GM21447 (cell line): ENCODE measurements around the gene USP43.

ENCODE experiments used
- ATAC-seq: cut with Tn5 transposase; IDR thresholded peaks from one replicate; pipeline ENCODE4 v1.9.1; 2021; ENCODE audit not compliant: unreplicated experiment

The USP43 gene

DNA sequence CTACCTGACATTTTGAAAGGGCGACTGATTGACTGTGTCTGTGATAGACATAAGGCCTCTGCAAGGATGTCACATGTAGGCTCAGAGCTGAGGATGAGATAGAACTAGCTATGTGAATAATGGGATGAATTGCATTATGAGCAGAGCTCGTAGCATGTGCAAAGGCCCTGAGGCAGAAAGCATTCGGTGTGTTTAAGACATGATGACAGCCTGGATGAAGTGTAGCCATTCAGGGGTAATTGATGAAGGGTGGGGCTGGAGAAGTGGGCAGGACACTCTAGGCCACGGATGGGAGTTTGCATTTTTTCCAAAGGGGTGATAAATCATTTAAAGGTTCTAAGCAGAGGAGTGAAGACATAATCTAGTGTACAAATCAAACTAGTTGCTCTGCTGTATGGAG is 62.6 kb downstream of the USP43 start:
- ATAC-seq, result no peak

DNA sequence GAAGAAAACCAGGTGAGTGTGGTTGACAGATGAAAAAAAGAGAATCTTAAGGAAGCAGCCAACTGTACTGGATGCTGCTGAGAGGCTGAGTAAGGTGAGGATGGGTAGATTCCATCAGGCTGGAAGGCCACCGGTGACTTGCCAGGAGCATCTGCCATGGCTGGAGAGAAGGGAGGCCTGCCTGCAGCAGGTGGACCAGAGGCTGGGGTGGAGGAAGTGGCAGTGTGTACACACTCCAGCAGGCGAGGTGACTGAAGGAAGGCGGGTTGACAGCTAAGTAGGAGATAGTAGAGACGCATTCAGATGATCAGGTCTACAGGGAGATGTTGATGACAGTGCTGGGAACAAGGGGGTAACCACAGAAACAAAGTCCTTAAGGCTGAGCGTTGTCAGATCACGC is 69.5 kb downstream of the USP43 start:
- no peak for ATAC-seq

DNA sequence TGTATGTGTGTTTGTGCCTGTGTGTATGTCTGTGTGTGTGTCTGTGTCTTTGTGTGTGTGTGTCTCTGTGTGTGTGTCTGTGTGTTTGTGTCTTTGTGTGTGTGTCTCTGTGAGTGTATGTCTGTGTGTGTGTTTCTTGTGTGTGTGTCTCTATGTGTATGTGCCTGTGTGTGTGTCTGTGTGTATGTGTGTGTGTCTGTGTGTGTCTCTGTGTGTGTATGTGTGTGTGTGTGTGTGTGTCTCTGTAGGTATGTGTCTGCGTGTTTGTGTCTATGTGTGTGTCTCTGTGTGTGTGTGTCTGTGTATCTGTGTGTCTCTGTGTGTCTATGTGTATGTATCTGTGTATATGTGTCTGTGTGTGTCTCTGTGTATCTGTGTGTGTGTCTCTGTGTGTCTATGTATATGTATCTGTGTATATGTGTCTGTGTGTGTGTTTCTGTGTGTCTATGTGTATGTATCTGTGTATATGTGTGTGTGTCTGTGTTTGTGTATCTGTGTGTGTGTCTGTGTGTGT is 70.2 kb downstream of the USP43 start:
- no peak for ATAC-seq

DNA sequence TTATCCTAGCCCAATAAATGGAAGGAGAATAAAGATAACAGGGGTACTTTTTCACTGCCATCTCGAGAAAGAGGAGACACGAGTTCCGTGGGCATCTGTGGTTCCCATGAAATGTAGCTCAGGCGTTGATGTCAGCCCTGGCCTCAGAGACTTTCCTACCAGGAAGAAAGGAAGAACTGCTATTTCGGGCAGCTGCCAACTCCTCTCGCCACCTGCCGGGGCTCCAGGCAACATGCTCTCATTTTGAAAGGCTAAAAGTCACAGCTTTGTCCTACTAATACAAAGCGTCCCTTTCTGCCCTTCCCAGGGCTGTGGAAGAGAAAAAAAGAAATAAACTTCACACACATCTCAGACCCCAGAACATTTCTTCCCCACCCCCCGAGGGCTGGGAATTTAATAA is 80.3 kb downstream of the USP43 start:
- ATAC-seq, result no peak

DNA sequence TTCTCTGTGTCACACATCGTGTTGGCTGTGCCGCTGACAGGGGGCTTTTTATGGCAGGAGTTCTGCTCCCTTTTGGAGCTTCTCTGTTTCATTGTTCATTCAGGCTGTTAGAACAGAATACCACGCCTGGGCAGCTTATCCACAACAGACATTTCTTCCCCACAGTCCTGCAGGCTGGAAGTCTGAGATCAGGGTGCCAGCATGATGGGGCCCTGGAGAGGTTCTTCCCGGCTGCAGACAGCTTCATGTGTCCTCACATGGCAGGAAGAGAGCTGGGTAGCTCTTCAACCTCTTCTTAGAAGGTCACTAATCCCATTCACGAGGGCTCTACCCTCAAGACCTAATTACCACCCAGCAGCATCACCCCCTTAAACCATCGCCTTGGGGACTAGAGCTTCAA is 81.0 kb downstream of the USP43 start:
- no peak for ATAC-seq

DNA sequence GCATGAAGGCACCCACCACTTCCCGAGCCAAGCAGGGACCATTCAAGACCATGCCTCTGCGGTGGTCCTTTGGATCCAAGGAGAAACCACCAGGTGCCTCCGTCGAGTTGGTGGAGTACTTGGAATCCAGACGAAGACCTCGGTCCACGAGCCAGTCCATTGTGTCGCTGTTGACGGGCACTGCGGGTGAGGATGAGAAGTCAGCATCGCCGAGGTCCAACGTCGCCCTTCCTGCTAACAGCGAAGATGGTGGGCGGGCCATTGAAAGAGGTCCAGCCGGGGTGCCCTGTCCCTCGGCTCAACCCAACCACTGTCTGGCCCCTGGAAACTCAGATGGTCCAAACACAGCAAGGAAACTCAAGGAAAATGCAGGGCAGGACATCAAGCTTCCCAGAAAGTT is 82.7 kb downstream of the USP43 start:
- ATAC-seq, result no peak

DNA sequence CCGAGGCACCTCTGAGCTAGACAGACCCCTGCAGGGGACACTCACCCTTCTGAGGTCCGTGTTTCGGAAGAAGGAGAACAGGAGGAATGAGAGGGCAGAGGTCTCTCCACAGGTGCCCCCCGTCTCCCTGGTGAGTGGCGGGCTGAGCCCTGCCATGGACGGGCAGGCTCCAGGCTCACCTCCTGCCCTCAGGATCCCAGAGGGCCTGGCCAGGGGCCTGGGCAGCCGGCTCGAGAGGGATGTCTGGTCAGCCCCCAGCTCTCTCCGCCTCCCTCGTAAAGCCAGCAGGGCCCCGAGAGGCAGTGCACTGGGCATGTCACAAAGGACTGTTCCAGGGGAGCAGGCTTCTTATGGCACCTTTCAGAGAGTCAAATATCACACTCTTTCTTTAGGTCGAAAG is 83.2 kb downstream of the USP43 start:
- no peak for ATAC-seq

DNA sequence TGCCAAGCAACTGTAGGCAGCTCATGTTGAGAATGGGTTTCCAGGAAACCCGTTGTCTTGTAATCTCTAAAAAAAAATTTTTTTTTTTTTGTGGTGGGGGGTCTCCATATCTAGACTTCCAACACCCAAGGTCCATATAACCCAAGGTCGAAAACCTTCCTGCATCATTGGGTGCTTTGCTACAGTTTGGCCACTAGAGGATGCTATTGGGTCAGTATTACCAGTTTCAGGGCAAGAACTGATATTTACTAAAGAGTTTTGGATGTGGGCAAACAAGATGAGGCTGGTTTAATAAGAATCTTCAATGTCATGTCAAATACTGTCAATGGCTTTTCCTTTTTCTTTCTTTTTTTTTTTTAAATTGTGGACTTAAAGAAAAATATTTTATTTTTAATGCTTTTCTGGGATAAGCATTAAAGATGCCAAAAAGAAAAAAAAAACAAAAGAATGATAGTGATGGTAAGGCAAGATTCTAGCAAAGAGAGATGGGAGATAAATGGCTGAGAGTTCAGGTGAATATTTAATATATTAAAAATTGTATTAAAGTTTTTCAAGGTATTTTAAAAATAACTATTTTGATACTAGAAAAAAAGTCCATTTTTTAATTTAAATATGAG is 83.8 kb downstream of the USP43 start:
- ATAC-seq, result no peak

DNA sequence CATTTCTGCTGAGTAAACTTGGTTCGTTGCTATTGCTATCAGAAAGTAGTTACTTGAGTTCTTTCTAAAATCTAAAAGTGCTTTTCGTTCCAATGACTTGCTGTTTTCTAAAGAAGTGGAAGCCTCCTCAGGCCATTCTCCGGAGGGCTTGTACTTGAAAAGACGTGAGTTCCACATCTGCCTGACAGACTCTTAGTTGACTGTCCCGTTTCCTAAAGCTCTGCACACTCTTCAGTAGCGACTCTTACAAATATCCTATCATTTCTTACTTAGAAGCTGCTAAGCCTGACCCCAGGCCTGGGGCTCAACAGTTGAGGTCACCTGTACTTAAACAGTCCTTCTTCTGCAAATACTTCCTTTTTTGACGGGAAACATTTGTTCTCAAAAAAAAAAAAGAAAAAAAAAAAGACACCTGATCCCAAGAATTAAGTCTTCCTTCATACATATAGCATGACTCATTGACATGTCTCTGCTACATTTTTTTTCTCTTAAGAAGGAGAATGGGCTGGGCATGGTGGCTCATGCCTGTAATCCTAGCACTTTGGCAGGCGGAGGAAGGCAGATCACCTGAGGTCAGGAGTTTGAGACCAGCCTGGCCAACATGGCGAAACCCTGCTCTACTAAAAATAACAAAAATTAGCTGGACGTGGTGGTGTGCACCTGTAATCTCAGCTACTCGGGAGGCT is 84.6 kb downstream of the USP43 start:
- ATAC-seq, result no peak

DNA sequence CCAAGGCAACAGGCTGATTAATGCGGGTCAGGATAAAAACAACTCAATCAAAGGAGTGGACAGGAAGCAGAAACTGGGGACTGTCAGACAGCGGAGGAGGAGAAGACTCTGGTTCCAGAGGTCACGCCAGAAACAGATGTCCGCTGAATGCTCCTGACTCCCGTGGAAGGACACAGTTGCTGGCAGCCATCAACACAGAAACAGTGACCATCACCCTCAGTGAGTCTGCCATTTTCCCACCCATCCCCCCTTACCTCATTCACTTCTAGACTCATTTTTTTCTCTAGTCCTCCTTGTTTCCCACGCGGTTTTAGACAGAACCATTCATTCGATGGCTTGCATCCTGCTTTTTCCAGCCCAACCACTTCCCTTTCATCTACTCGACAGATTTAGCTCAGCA is 105.2 kb downstream of the USP43 start:
- no peak for ATAC-seq

DNA sequence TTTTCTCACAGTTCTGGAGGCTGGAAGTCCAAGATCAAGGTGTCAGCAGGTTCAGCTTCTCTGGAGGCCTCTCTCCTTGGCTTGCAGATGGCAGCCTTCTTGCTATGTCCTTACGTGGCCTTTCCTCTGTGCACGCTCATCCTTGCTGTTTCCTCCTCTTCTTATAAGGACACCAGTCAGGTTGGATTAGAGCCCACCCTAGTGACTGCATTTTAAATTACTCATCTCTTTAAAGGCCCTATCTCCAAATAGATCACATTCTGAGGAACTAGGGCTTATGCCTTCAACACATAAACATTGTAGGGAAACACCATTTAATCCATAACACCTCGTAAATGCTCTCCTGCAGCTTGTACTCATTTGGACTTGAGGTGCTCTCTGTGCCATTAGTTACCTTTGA is 109.8 kb downstream of the USP43 start:
- no peak for ATAC-seq

DNA sequence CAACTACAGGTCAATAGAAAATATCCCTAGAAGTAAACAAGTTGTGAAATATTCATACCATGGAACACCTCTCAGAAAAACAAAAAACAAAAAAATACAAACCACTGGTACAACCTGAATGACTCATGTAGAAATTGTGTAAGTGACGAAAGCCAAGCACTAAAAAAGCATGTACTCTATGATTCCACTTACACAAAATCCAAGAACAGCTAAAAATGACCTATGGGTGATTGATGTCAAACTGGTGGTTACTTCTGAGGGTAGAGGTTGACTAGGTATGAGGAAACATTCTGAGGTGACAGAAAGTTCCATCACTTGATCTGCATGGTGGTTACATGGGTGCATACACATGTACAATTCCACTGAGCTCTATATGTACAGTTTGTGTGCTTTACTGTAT is 114.9 kb downstream of the USP43 start:
- ATAC-seq, result no peak

DNA sequence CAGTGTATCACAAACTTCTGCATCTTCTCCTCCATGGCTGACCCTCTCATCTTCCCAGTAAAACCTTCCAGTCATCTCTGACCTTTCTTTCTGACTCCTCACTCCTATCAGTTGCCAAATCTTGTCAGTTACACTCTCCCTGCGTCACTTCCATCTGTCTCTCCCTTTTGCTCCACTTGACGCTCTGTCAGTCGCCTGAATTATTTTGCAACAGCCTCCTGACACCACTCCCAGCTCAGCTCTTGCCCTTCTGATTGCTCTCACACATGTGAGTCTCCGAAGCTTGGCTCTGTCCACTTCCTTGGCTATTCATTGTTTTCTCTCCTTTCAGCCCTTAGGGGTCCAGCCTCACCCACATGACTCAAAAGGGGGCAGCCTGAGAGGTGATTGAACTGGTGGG is 118.3 kb downstream of the USP43 start:
- no peak for ATAC-seq

DNA sequence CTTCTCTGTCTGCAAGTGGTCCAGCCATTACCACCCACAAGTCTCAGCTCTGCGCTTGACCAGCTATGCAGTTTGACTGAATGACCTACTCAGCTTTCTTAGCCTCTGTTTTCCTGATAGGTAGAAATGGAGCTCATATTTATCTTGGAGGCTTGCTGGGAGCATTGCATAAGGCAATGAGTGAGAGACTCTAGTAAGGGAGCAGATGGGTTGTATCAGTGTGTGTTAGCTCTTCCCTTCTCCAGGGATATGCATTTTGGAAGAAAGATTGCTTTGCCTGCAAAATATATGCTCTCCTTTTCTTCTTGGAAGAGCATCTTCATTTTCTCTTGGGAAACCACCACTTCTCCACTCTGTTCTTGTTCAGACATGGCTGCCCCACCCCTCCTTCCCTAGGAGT is 120.0 kb downstream of the USP43 start:
- ATAC-seq, result no peak

DNA sequence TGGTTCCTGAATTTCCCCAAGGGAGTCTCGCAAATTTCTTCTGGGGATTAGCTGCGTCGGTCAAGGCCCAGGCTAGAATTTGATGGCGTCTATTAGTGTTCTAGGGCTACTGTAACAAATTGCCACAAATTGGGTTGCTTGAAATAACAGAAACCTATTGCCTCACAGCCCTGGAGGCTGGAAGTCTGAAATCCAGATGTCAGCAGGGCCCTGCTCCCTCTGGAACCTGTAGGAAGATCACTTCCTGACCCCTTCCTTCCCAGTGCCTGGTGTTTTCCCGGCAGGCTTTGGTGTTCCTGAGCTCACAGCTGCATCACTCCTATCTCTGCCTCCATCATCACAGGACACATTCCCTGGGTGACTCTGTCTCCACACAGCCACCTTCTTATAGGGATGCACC is 121.7 kb downstream of the USP43 start:
- no peak for ATAC-seq

DNA sequence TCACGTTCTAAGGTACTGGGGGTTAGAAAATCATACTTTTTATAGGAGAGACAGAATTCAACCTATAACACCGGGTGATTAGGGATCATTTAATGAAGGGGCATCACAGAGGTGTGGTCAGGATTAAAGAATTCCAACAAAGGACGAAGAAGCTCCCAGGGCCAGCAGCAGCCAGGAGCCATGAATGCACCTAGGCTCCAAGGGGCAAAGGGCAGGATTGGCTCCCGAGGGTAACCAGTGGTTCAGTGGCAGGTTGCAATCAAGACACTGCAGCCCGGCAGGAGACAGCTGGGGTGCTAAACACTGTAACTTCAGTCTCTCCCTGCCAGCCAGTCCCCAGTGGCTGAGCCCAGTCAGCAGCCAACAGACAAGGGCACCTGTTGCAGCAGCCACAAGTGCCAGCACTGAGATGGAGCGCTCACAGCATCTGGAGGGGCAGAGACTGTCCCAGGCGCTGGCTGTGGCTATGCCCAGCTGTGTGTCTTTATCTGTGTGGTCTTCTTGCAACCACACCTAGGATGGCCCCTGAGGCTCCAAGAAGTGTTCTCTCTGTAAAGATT is 122.2 kb downstream of the USP43 start:
- ATAC-seq, result no peak

DNA sequence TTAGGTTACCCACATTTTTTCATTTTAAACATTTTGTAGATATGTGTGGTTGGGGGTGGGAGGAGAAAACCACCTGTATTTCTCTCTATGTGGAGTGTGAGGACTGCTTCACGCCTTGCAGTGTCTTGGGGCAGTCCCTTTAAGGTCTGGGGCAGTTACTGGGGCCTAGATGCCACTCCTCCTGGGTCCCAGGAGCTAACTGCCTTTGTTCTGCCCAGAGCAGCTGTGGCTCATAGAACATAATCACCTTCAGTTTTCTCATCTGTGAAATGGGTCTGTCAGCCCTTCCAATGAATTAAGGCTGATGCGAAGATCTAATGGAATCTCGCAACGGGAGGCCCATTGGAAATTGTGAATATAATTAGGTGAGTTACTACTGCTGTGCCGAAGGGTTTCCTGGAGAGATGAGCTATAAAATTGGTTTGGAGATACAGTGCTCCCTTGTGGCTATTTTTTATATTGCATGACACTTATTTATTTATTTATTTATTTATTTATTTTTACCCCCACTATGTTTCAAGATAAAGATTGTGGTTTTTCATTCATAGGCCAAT is 123.1 kb downstream of the USP43 start:
- ATAC-seq, result no peak

DNA sequence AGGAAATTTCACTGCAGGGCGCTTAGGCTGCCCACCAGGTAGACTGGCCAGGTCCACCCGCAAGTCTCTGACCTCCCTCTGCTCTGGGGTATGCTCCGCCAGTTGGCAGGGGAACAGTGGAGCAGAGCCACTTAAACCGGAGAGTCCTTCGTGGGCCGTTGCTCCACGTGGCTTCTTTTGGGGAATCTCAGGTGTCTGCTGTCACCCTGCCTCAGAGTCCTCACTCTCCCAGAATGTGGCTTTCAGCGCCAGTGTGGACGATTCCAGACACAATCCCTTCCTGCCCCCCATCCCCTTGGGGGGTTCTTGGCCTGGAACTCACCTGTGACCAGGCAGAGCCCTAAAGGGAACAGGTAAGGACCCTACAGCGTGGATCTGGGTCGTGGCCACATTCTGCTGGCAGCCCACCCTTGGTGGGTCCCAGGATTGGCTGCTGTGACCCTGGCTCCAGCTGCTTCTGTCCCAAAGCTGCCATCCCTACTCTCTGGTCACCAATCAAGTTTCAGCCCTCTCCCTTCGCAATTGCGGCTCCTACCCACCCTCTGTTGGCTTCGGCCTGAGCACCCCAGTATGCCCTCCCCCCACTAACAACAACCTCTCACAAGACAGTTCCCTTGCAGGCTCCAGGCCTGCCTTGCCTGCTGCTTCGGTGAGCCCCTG is 123.8 kb downstream of the USP43 start:
- ATAC-seq, result no peak

DNA sequence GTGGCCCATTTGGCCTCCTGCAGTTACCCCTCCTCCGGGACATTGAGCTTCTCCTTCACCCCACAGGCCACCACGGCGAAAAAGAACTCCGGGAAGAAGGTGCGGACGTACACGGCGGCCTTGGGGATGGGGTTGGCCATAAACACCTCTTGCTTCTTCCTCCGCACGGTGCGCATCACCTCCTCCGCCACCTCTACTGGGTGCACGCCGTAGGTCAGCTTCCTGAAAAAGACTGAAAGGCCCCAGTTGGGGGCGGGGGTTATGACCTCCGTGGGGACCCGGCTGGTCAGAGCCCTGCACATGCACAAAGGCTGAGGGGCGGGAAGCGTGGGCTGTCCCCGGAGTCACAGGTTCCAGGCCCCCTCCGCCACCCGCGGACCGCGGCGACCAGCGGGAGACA is 126.1 kb downstream of the USP43 start:
- no peak for ATAC-seq

DNA sequence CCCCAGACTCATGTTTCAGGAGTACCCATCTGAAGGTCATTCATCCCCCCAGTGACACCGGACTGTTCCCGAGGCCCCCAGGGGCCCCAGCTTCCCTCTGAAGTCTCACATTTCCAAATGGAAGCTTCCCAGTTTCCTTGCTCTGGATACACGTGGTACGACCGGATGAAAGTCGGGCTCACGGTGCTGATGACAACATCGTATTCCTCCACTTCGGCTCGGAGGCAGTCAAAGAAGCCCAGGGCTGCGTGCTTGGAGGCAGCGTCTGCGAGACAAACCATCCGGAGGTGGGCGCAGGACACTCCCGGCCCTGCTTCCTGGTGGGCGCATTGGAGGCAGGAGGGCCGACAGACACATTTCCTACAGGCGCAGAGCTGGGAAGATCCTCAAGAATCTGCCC is 127.3 kb downstream of the USP43 start:
- no peak for ATAC-seq

DNA sequence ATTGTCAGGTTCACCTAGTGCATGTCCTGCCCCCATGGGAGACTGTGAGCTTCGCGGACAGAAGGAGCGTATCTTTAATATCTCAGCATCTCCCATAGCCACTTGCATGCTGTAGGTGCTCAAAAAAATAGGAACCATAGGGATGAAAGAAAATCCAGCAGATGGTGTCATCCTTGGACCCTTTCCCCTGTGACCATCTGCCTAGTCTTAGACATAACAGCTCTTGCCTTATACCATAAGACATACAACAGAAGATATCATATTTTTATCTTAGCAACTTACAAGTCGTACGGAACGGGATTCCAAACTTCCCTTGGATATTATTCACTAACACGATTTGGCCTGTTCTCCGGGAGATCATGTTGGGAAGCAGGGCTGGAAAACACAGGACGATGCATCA is 131.6 kb downstream of the USP43 start:
- ATAC-seq, result no peak
